CD14-positive monocyte (primary cell): Measurements from ENCODE around the gene NUDC. TPM values are rescaled to one million over a fixed set of nuclear protein-coding genes. Genes with fewer than 3 reads are reported as not detected.

Experiments used
- DNase-seq, 3 donors: peaks; one replicate each; pipeline ENCODE4 v3.0.0-alpha.2; 2011 to 2022
- H2AFZ ChIP-seq: 2 replicates; pipeline ENCODE4 v1.6.0; 2012; ENCODE audit warnings: mild to moderate bottlenecking, low read depth, low read length, inconsistent platforms; ENCODE audit not compliant: insufficient read depth, poor library complexity, severe bottlenecking
- H3K27ac ChIP-seq, 2 donors: 1 replicate in 1 of 2; 2 replicates in 1 of 2; pipeline ENCODE4 v1.5.1; 2012 to 2013; ENCODE audit warnings: low read length in 2 of 2, control low read depth in 1 of 2, inconsistent platforms in 1 of 2, low read depth in 1 of 2, mild to moderate bottlenecking in 1 of 2
- H3K27me3 ChIP-seq, 2 donors: one replicate each; pipeline versions ENCODE4 v1.6.0 to v1.6.1; 2011 to 2013; ENCODE audit warnings: low read length in 2 of 2; ENCODE audit not compliant: control insufficient read depth in 2 of 2, insufficient read depth in 2 of 2
- H3K36me3 ChIP-seq, 2 donors: replicated peaks in 1 of 2; 1 replicate in 1 of 2; 2 replicates in 1 of 2; pipeline versions ENCODE4 v1.5.1 to v1.6.1; 2012 to 2013; ENCODE audit warnings: low read length in 2 of 2, control low read depth in 1 of 2, inconsistent platforms in 1 of 2, mild to moderate bottlenecking in 1 of 2; ENCODE audit not compliant: insufficient read depth in 2 of 2, control insufficient read depth in 1 of 2
- H3K4me1 ChIP-seq, 2 donors: 1 replicate in 1 of 2; 2 replicates in 1 of 2; pipeline versions ENCODE4 v1.5.1 to v1.6.1; 2012 to 2013; ENCODE audit warnings: low read length in 2 of 2, control low read depth in 1 of 2, inconsistent platforms in 1 of 2, mild to moderate bottlenecking in 1 of 2, moderate library complexity in 1 of 2; ENCODE audit not compliant: insufficient read depth in 2 of 2, control insufficient read depth in 1 of 2
- H3K4me2 ChIP-seq: replicated peaks from 2 replicates; pipeline ENCODE3; 2012; ENCODE audit warnings: low read length, moderate library complexity, mild to moderate bottlenecking; ENCODE audit not compliant: poor library complexity, severe bottlenecking; ENCODE audit errors: extremely low read depth
- H3K4me3 ChIP-seq, 3 experiments: fragments of 200-600 bp in 1 of 3; sonication (generic) in 1 of 3; replicated peaks in 1 of 3; 1 replicate in 2 of 3; 2 replicates in 1 of 3; pipeline ENCODE4 v1.5.1; 2011 to 2013; ENCODE audit warnings: low read length in 3 of 3, mild to moderate bottlenecking in 3 of 3, control low read depth in 2 of 3, low read depth in 2 of 3, inconsistent platforms in 1 of 3, moderate library complexity in 1 of 3
- H3K79me2 ChIP-seq: 2 replicates; pipeline ENCODE4 v1.6.0; 2012; ENCODE audit warnings: mild to moderate bottlenecking, control low read depth, inconsistent platforms, low read length, moderate library complexity; ENCODE audit not compliant: insufficient read depth
- H3K9ac ChIP-seq: 2 replicates; pipeline ENCODE4 v1.6.0; 2017; ENCODE audit warnings: low read length, mild to moderate bottlenecking; ENCODE audit not compliant: insufficient read depth, poor library complexity, severe bottlenecking
- H3K9me3 ChIP-seq, 2 donors: replicated peaks in 1 of 2; 1 replicate in 1 of 2; 2 replicates in 1 of 2; pipeline versions ENCODE4 v1.5.1 to v1.6.1; 2012 to 2013; ENCODE audit warnings: low read length in 2 of 2, control low read depth in 1 of 2; ENCODE audit not compliant: control insufficient read depth in 1 of 2, insufficient read depth in 1 of 2
- H4K20me1 ChIP-seq: 2 replicates; pipeline ENCODE4 v1.6.0; 2012; ENCODE audit warnings: mild to moderate bottlenecking, low read length, control low read depth, moderate library complexity; ENCODE audit not compliant: insufficient read depth
- H3K27ac Mint-ChIP-seq, 7 donors: one replicate each; pipeline ENCODE4 v1.8.0; 2020; ENCODE audit warnings: mild to moderate bottlenecking in 7 of 7, mixed read lengths in 7 of 7, moderate library complexity in 6 of 7, inconsistent platforms in 2 of 7
- H3K27me3 Mint-ChIP-seq, 3 donors: one replicate each; pipeline ENCODE4 v1.8.0; 2021 to 2022; ENCODE audit warnings: low read depth in 3 of 3, mild to moderate bottlenecking in 3 of 3, mixed read lengths in 3 of 3, moderate library complexity in 3 of 3, inconsistent platforms in 1 of 3
- H3K36me3 Mint-ChIP-seq, 2 donors: one replicate each; pipeline ENCODE4 v1.8.0; 2020; ENCODE audit warnings: mixed read lengths in 2 of 2, inconsistent platforms in 1 of 2, mild to moderate bottlenecking in 1 of 2
- H3K4me1 Mint-ChIP-seq: one replicate; pipeline ENCODE4 v1.8.0; 2020; ENCODE audit warnings: mild to moderate bottlenecking, mixed read lengths
- H3K4me3 Mint-ChIP-seq, 2 donors: one replicate each; pipeline ENCODE4 v1.8.0; 2020; ENCODE audit warnings: mild to moderate bottlenecking in 2 of 2, mixed read lengths in 2 of 2, moderate library complexity in 1 of 2
- H3K9me3 Mint-ChIP-seq, 7 donors: one replicate each; pipeline ENCODE4 v1.8.0; 2020 to 2022; ENCODE audit warnings: mixed read lengths in 7 of 7, mild to moderate bottlenecking in 6 of 7, moderate library complexity in 6 of 7, inconsistent platforms in 2 of 7
- WGBS: methylation state at CpG from one replicate; pipeline ENCODE4 v1.1.5; 2013; ENCODE audit warnings: missing lambda C conversion rate; ENCODE audit not compliant: insufficient coverage; 5-methylcytosine and 5-hydroxymethylcytosine counted together
- intact Hi-C, 2 donors: fragments of 100-400 bp; cut with micrococcal nuclease; formaldehyde crosslinking; loops; one replicate each; pipeline versions ENCODE4 v1.15.0 to v1.15.1; 2023
- polyA plus RNA-seq, 3 donors: library from polyadenylated mRNA; depleted of rRNA in 1 of 3; unstranded in 2 of 3; stranded (reverse) in 1 of 3; fragments of 300-500 nt in 2 of 3; fragments of >200 nt in 1 of 3; fragmentation: Illumina TruSeq in 2 of 3; gene quantifications; 1 replicate in 2 of 3; 2 replicates in 1 of 3; pipeline ENCODE4 v1.2.3, GENCODE V29; 2012 to 2021
- TF ChIP-seq, protein P1 (sequence below): fragments of 200-600 bp; IDR thresholded peaks from one replicate; pipeline ENCODE4 v1.8.0; 2022; ENCODE audit warnings: antibody characterized with exemption, mild to moderate bottlenecking

NUDC gene
- polyA plus RNA-seq, 3 donors: 28.3 to 58.3 (median 47.4) TPM

GRCh38 chr1:26970810-26971209, 49.3 kb downstream of the NUDC start:
- 99% methylated on average over 7 of the region's 7 CpGs for WGBS
- H3K9me3 Mint-ChIP-seq: no peaks in the 10 kb centered on the region
- H3K27me3 Mint-ChIP-seq: peaks cover 11 to 20% (median 13%) of the 10 kb centered on the region in 3 donors
- no peaks in the 10 kb centered on the region for H3K79me2 ChIP-seq
- H3K4me2 ChIP-seq: no peak overlapping the region
- H3K4me3 Mint-ChIP-seq: no peak overlapping the region
- no peaks in the 10 kb centered on the region for H3K36me3 ChIP-seq
- no peaks in the 10 kb centered on the region for H3K27me3 ChIP-seq
- H2AFZ ChIP-seq: no peak overlapping the region
- H3K27ac ChIP-seq: no peak overlapping the region
- H3K9ac ChIP-seq: no peak overlapping the region
- H3K4me3 ChIP-seq: no peak overlapping the region
- no peaks in the 10 kb centered on the region for H3K36me3 Mint-ChIP-seq
- H3K27ac Mint-ChIP-seq: no peak overlapping the region
- H3K9me3 ChIP-seq: no peaks in the 10 kb centered on the region
- intact Hi-C loops: loop anchor here in 1 of 2 donors (10.0 kb wide), 1 partner anchor 114 kb away; no protein-coding TSS in a partner anchor
- H3K4me1 Mint-ChIP-seq: no peaks in the 10 kb centered on the region
- no peaks in the 10 kb centered on the region for H4K20me1 ChIP-seq
- TF ChIP-seq, protein P1, sequence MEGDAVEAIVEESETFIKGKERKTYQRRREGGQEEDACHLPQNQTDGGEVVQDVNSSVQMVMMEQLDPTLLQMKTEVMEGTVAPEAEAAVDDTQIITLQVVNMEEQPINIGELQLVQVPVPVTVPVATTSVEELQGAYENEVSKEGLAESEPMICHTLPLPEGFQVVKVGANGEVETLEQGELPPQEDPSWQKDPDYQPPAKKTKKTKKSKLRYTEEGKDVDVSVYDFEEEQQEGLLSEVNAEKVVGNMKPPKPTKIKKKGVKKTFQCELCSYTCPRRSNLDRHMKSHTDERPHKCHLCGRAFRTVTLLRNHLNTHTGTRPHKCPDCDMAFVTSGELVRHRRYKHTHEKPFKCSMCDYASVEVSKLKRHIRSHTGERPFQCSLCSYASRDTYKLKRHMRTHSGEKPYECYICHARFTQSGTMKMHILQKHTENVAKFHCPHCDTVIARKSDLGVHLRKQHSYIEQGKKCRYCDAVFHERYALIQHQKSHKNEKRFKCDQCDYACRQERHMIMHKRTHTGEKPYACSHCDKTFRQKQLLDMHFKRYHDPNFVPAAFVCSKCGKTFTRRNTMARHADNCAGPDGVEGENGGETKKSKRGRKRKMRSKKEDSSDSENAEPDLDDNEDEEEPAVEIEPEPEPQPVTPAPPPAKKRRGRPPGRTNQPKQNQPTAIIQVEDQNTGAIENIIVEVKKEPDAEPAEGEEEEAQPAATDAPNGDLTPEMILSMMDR: no peak
- DNase-seq: no peak
- H3K4me1 ChIP-seq: no peaks in the 10 kb centered on the region

- Histone ChIP-seq H3K27me3 (no peaks in the 10 kb centered on the region), H3K4me3 (no peak overlapping the region), H3K9me3 (no peaks in the 10 kb centered on the region), H3K4me1 (no peaks in the 10 kb centered on the region), H3K4me2 (no peak overlapping the region), H3K9ac (no peak overlapping the region), H3K79me2 (no peaks in the 10 kb centered on the region), H3K36me3 (no peaks in the 10 kb centered on the region), H3K27ac (no peak overlapping the region), H2AFZ (no peak overlapping the region), H4K20me1 (no peaks in the 10 kb centered on the region)
- TF ChIP-seq, protein P1: no peak
- no peak for DNase-seq
- Mint-ChIP-seq H3K27ac (peak overlapping the region in 1 of 7 donors; percentile 28), H3K27me3 (peaks cover 11 to 14% (median 12%) of the 10 kb centered on the region in 3 donors), H3K36me3 (no peaks in the 10 kb centered on the region), H3K4me1 (no peaks in the 10 kb centered on the region), H3K4me3 (no peak overlapping the region), H3K9me3 (no peaks in the 10 kb centered on the region)
- intact Hi-C loops: loop anchor here in 1 of 2 donors (10.0 kb wide), 1 partner anchor 113 kb away; no protein-coding TSS in a partner anchor
- 92% methylated on average over 2 of the region's 3 CpGs for WGBS
Measured at GRCh38 chr1:26971590-26971989, 50.0 kb downstream of the NUDC start.
